ENCODE measurements around the gene STON2.

GRCh38 chr14:81386290-81386745, 13.8 kb downstream of the STON2 start:
- TF ChIP-seq CTCF (IDR thresholded peaks at IDR 0.05), result no peak
- no peak for TF ChIP-seq POLR2A (IDR thresholded peaks at IDR 0.05)
